Uterus (tissue), 4 donors: ENCODE measurements around the gene WASF1. TPM values are rescaled to one million over a fixed set of nuclear protein-coding genes. Genes with fewer than 3 reads are reported as not detected.
A peak's percentile ranks its signal among the peaks of the same experiment; 100 is the strongest.

Experiments
- DNase-seq, 2 donors: peaks; one replicate each; pipeline ENCODE4 v3.0.0-alpha.2; 2019 to 2020
- H3K27ac ChIP-seq, 2 donors: fragments of 200-600 bp; sonication (generic); 1 replicate in 1 of 2; 2 replicates in 1 of 2; pipeline ENCODE4 v1.5.1; 2016 to 2018
- H3K27me3 ChIP-seq, 2 donors: fragments of 200-600 bp; sonication (generic); one replicate each; pipeline ENCODE4 v1.5.1; 2018 to 2019; ENCODE audit warnings: control low read depth in 1 of 2
- H3K36me3 ChIP-seq, 2 donors: fragments of 200-600 bp; sonication (generic); one replicate each; pipeline ENCODE4 v1.5.1; 2019; ENCODE audit warnings: control low read depth in 1 of 2
- H3K4me1 ChIP-seq, 2 donors: fragments of 200-600 bp; sonication (generic); one replicate each; pipeline ENCODE4 v1.5.1; 2018 to 2019; ENCODE audit warnings: control low read depth in 1 of 2
- H3K4me3 ChIP-seq, 2 donors: fragments of 200-600 bp; sonication (generic); 1 replicate in 1 of 2; 2 replicates in 1 of 2; pipeline ENCODE4 v1.5.1; 2018 to 2019; ENCODE audit warnings: mild to moderate bottlenecking in 1 of 2
- H3K9me3 ChIP-seq, 2 donors: fragments of 200-600 bp; sonication (generic); one replicate each; pipeline ENCODE4 v1.5.1; 2019; ENCODE audit warnings: control low read depth in 1 of 2
- POLR2A ChIP-seq, 2 donors: fragments of 450-650 bp; IDR thresholded peaks; one replicate each; pipeline ENCODE4 v1.6.1; 2016; ENCODE audit warnings: antibody characterized with exemption in 2 of 2, mild to moderate bottlenecking in 1 of 2, moderate library complexity in 1 of 2
- intact Hi-C: fragments of 100-400 bp; cut with DNase I; formaldehyde crosslinking; loops from one replicate; pipeline ENCODE4 v1.15.1; 2023; ENCODE audit warnings: low total_unique reads
- total RNA-seq, 4 donors: library from RNA; depleted of rRNA in 3 of 4; stranded (reverse); fragments of >200 nt in 3 of 4; gene quantifications; one replicate each; pipeline versions ENCODE4 v1.1.0 to v1.2.4, GENCODE V29; 2014 to 2023
- TF ChIP-seq, protein P1 (sequence below), 4 experiments: fragments of 200-600 bp in 2 of 4; fragments of 450-650 bp in 2 of 4; sonication (generic) in 2 of 4; IDR thresholded peaks; one replicate each; pipeline ENCODE4 v1.5.1; 2016 to 2019; ENCODE audit warnings: antibody characterized with exemption in 4 of 4, mild to moderate bottlenecking in 2 of 4, moderate library complexity in 1 of 4
- donor health status: DM: yes; HTN: yes; CAD: no.

The WASF1 gene
- total RNA-seq, 4 donors from 2014 or later: 5.9 to 27.3 (median 17.2) TPM

DNA sequence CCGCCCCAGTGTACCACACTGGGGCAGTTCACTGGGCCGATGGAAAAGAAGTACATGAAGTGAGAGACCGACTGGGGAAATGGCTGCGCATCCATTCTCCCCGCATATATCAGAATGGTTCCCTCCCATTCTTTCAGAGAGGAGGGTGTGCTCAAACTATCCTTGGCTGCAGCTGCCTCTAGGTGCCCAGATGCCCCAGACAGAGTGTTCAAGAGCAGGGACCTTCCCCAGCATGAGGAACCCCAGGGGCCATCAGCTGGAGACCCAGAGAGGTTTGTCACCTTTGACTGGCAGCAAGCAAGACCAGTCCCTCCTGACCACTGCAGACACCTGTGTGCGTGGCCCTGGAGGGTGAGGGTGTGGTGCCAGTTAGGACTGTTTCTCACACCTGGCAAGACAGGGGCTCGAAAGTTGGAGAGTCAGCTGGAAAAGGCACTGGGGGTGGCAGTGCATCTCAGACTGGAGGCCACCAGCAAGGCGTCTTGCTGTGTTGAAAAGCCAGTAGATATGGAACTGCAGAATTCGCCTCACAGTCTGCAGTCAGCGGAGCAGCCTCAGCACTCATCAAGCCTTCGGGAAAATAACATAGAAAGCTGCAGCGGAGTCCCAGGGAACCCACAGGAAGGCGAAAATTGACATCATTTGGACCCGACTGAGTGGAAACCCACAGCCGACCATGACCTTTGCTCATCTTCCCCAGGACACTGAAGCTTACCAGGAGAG lies 124.6 kb downstream of the WASF1 start:
- TF ChIP-seq POLR2A (IDR thresholded peaks at IDR 0.05): no peak
- TF ChIP-seq, protein P1, sequence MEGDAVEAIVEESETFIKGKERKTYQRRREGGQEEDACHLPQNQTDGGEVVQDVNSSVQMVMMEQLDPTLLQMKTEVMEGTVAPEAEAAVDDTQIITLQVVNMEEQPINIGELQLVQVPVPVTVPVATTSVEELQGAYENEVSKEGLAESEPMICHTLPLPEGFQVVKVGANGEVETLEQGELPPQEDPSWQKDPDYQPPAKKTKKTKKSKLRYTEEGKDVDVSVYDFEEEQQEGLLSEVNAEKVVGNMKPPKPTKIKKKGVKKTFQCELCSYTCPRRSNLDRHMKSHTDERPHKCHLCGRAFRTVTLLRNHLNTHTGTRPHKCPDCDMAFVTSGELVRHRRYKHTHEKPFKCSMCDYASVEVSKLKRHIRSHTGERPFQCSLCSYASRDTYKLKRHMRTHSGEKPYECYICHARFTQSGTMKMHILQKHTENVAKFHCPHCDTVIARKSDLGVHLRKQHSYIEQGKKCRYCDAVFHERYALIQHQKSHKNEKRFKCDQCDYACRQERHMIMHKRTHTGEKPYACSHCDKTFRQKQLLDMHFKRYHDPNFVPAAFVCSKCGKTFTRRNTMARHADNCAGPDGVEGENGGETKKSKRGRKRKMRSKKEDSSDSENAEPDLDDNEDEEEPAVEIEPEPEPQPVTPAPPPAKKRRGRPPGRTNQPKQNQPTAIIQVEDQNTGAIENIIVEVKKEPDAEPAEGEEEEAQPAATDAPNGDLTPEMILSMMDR (IDR thresholded peaks at IDR 0.05): no peak
- H3K27ac ChIP-seq: no peak overlapping the region
- intact Hi-C loops: no loop called here
- H3K4me3 ChIP-seq: no peak overlapping the region
- H3K4me1 ChIP-seq: no peaks in the 10 kb centered on the region
- no peak for DNase-seq
- no peaks in the 10 kb centered on the region for H3K9me3 ChIP-seq
- H3K27me3 ChIP-seq: no peaks in the 10 kb centered on the region
- H3K36me3 ChIP-seq: no peaks in the 10 kb centered on the region

- intact Hi-C loops: no loop called here
- DNase-seq: no peak
- H3K4me1 ChIP-seq: no peaks in the 10 kb centered on the region
Measured at GRCh38 chr6:110053395-110054240, 125.9 kb downstream of the WASF1 start.

GRCh38 chr6:110050440-110050813 lies 129.0 kb downstream of the WASF1 start:
- no peaks in the 10 kb centered on the region for H3K36me3 ChIP-seq
- no peaks in the 10 kb centered on the region for H3K4me1 ChIP-seq
- no peaks in the 10 kb centered on the region for H3K9me3 ChIP-seq
- intact Hi-C loops: no loop called here
- H3K4me3 ChIP-seq: no peak overlapping the region
- TF ChIP-seq, protein P1 (IDR thresholded peaks at IDR 0.05): no peak
- no peak for TF ChIP-seq POLR2A (IDR thresholded peaks at IDR 0.05)
- no peak overlapping the region for H3K27ac ChIP-seq
- H3K27me3 ChIP-seq: no peaks in the 10 kb centered on the region
- no peak for DNase-seq

More at GRCh38 chr6:110053395-110054240, 125.9 kb downstream of the WASF1 start:
- no peak overlapping the region for H3K4me3 ChIP-seq
- no peak overlapping the region for H3K27ac ChIP-seq
- H3K9me3 ChIP-seq: no peaks in the 10 kb centered on the region
- no peaks in the 10 kb centered on the region for H3K27me3 ChIP-seq
- no peaks in the 10 kb centered on the region for H3K36me3 ChIP-seq
- TF ChIP-seq, protein P1 (IDR thresholded peaks at IDR 0.05): peak; percentile 65 to 70 (median 66)
- TF ChIP-seq POLR2A (IDR thresholded peaks at IDR 0.05): no peak

Other genes with a start within 250 kb of the WASF1 start
- not detected for gene GPR6, start 201.4 kb downstream of the WASF1 start, total RNA-seq
- 10 to 100 TPM; 20.3 to 34.8 (median 23.4) TPM for gene CDC40, start 757 bp upstream of the WASF1 start, total RNA-seq
- gene METTL24, start 178.7 kb upstream of the WASF1 start, total RNA-seq: 10 to 100 TPM in 3 of 4 donors, not detected in 1; 18.0 to 47.2 (median 30.7) TPM
- gene DDO, start 235.9 kb upstream of the WASF1 start, total RNA-seq: 1 to 10 TPM in 1 of 4 donors, under 1 TPM in 2, not detected in 1; 0.88 to 3.3 (median 0.97) TPM